Left ventricle myocardium inferior (tissue), 1 donor: ENCODE measurements around the gene RNF145. TPM values are rescaled to one million over a fixed set of nuclear protein-coding genes. Genes with fewer than 3 reads are reported as not detected.

Experiments used
- DNase-seq: peaks from one replicate; pipeline ENCODE4 v3.0.0-alpha.2; 2020
- H3K27ac ChIP-seq: fragments of 200-600 bp; replicated peaks from 2 replicates; pipeline ENCODE4 v1.8.0; 2021
- H3K27me3 ChIP-seq: fragments of 200-600 bp; 2 replicates; pipeline ENCODE4 v1.8.0; 2021; ENCODE audit warnings: low read depth
- H3K36me3 ChIP-seq: fragments of 200-600 bp; 2 replicates; pipeline ENCODE4 v1.8.0; 2021
- H3K4me1 ChIP-seq: fragments of 200-600 bp; 2 replicates; pipeline ENCODE4 v1.8.0; 2021
- H3K4me3 ChIP-seq: fragments of 200-600 bp; 2 replicates; pipeline ENCODE4 v1.8.0; 2021; ENCODE audit warnings: mild to moderate bottlenecking, moderate library complexity
- H3K9me3 ChIP-seq: fragments of 200-600 bp; replicated peaks from 2 replicates; pipeline ENCODE4 v1.8.0; 2021
- intact Hi-C: fragments of 100-400 bp; cut with micrococcal nuclease; formaldehyde crosslinking; loops from one replicate; pipeline ENCODE4 v1.11.0; 2022
- total RNA-seq: library from RNA; stranded (reverse); fragmentation: NEBNext Ultra II Directional; extraction: Animal tissue kit (Norgen Biotek cat#: 25700); gene quantifications from one replicate; pipeline ENCODE4 v1.2.1, GENCODE V29; 2021
- TF ChIP-seq, protein P1 (sequence below): fragments of 200-600 bp; IDR thresholded peaks from 2 replicates; pipeline ENCODE4 v1.8.0; 2021; ENCODE audit warnings: antibody characterized with exemption, mild to moderate bottlenecking, borderline replicate concordance
- donor health status: DM: no; HTN: yes; CAD: no; lungs with severe emphysema.

RNF145 gene
- total RNA-seq, 1 donor from 2014 or later: 18.0 TPM

DNA sequence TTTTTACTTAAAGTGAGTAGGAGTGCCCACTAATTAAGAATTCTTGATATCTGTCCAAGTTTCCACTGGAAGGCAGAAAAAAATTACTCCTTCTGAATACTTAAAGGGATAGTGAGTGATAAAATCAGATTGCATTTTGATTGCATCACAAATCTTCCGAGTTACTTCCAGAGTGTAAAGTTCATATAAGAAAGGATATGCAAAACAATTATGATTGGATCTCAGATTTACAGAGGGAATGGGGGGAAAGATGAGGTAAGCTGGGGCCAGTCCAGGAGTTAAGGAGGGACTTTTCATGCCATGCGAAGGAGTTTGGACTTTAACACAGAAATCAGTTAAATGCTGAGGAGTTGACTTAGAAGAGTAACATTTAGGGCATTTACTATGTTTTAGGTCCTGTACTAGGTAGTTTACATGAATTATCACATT is 9.3 kb upstream of the RNF145 start:
- H3K9me3 ChIP-seq: no peaks in the 10 kb centered on the region
- H3K27me3 ChIP-seq: no peaks in the 10 kb centered on the region
- no peak overlapping the region for H3K4me3 ChIP-seq
- TF ChIP-seq, protein P1, sequence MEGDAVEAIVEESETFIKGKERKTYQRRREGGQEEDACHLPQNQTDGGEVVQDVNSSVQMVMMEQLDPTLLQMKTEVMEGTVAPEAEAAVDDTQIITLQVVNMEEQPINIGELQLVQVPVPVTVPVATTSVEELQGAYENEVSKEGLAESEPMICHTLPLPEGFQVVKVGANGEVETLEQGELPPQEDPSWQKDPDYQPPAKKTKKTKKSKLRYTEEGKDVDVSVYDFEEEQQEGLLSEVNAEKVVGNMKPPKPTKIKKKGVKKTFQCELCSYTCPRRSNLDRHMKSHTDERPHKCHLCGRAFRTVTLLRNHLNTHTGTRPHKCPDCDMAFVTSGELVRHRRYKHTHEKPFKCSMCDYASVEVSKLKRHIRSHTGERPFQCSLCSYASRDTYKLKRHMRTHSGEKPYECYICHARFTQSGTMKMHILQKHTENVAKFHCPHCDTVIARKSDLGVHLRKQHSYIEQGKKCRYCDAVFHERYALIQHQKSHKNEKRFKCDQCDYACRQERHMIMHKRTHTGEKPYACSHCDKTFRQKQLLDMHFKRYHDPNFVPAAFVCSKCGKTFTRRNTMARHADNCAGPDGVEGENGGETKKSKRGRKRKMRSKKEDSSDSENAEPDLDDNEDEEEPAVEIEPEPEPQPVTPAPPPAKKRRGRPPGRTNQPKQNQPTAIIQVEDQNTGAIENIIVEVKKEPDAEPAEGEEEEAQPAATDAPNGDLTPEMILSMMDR: no peak
- intact Hi-C loops: loop anchor here (10.0 kb wide), 1 partner anchor 46 kb away; the partner anchor contains the start of gene UBLCP1
- DNase-seq: no peak
- no peak overlapping the region for H3K27ac ChIP-seq
- H3K4me1 ChIP-seq: peaks cover 5% of the 10 kb centered on the region
- H3K36me3 ChIP-seq: no peaks in the 10 kb centered on the region

DNA sequence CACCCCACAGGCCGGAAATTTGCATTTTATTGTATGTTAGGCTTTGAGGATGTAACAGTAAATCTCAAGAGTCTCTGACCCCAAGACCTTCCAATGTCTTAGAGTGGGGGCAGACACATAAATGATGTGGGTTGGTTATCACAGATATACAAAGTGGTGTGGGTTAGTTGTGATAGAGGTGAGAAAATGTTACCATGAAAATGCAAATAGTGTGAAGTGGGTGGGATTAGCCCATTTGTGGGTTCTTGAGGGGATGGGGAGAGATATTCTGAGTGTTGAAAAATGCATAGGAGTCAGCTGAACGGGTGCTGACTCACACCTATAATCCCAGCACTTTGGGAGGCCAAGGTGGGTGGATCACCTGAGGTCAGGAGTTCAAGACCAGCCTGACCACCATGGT is 7.9 kb upstream of the RNF145 start:
- TF ChIP-seq, protein P1: no peak
- no peaks in the 10 kb centered on the region for H3K36me3 ChIP-seq
- intact Hi-C loops: loop anchor here (10.0 kb wide), 1 partner anchor 48 kb away; the partner anchor contains the start of gene UBLCP1
- no peak overlapping the region for H3K27ac ChIP-seq
- H3K27me3 ChIP-seq: no peaks in the 10 kb centered on the region
- DNase-seq: no peak
- H3K4me3 ChIP-seq: no peak overlapping the region
- H3K9me3 ChIP-seq: no peaks in the 10 kb centered on the region
- H3K4me1 ChIP-seq: no peaks in the 10 kb centered on the region

DNA sequence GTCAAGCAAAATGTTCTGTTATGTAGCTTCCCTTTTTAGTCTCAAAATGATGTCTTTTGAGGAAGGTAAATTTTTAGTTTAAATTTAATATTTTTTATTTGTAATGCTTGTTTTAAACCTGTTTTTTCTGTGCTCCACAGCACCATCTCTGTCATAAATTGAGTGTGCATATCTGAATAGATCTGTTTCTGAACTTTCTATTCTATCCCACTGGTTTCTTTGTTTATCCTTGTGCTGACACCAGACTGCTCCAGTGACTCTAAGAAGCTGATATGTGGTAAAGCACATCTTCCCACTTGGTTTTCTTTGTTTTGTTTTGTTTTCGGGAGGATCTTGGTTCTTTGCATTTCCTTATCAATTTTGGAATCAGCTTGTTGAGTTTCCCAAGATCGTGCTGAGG is 7.1 kb upstream of the RNF145 start:
- TF ChIP-seq, protein P1: no peak
- no peaks in the 10 kb centered on the region for H3K4me1 ChIP-seq
- H3K27ac ChIP-seq: no peak overlapping the region
- H3K36me3 ChIP-seq: no peaks in the 10 kb centered on the region
- H3K27me3 ChIP-seq: no peaks in the 10 kb centered on the region
- H3K9me3 ChIP-seq: no peaks in the 10 kb centered on the region
- DNase-seq: no peak
- intact Hi-C loops: loop anchor here (10.0 kb wide), 1 partner anchor 48 kb away; the partner anchor contains the start of gene UBLCP1
- no peak overlapping the region for H3K4me3 ChIP-seq

DNA sequence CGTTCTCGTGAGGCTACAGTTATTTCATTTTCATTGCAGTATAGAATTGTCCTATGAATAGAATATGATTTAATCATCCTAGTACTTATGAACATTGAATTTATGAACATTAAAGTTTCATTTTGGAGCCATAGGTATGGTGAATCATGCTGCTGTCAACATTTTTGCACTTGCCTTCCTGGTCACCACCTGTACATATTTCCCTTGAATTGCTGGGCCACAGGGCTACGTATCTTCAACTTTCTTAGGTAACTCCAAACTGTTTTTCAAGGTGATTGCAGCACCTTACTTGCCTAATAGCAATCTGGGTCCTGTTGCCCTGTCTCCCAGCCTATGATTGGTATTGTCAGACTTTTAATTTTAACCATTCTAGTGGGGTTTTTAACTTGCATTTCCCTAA is 6.5 kb upstream of the RNF145 start:
- Histone ChIP-seq H3K4me1 (no peaks in the 10 kb centered on the region), H3K9me3 (no peaks in the 10 kb centered on the region), H3K36me3 (no peaks in the 10 kb centered on the region), H3K27ac (no peak overlapping the region), H3K27me3 (no peaks in the 10 kb centered on the region), H3K4me3 (no peak overlapping the region)
- DNase-seq: no peak
- TF ChIP-seq, protein P1: no peak
- intact Hi-C loops: loop anchor here (10.0 kb wide), 1 partner anchor 49 kb away; the partner anchor contains the start of gene UBLCP1

DNA sequence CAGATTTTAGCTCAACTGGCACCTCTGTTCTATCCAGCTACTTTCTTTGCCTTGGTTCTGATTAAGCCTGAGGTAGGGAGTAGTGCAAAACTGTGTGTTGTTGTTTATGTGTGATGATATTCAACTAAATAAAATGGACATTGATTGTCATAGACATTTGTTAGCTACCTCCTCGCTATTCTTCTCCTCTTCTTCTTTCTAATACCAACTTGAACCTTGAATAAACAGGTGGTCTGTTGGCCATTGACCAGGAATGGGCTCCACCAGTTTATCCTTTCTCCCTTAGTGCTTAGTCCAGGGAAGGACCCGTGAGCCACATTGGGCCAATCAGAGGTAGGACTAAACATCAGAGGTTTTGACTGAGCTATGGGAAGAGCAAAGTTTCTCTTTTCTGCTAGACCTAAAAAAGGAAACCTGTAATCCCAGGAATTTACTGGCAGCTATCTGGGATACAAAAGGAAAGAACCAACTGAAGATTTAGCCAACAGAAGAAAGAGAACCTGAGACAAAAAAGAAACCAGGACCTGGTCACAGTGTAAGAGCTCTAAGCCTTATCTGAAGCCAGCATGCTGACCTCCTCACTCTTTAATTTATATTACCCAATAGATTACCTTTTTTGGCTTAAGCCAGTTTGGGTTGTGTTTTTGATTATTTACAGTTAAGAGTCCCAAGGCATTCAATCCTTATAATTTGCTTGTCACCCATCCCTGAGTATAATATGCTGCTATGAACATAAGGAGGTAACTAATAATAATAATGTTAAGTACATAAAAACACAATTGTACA is 5.3 kb upstream of the RNF145 start:
- no peak overlapping the region for H3K27ac ChIP-seq
- no peak overlapping the region for H3K4me3 ChIP-seq
- H3K27me3 ChIP-seq: no peaks in the 10 kb centered on the region
- H3K4me1 ChIP-seq: peaks cover 6% of the 10 kb centered on the region
- no peaks in the 10 kb centered on the region for H3K9me3 ChIP-seq
- DNase-seq: no peak
- TF ChIP-seq, protein P1: no peak
- intact Hi-C loops: loop anchor here (10.0 kb wide), 1 partner anchor 50 kb away; the partner anchor contains the start of gene UBLCP1
- H3K36me3 ChIP-seq: no peaks in the 10 kb centered on the region
